ENCODE results near the gene ELK3.

GRCh38 chr12:96190413-96191108 lies 3.6 kb upstream of the ELK3 start:
- TF ChIP-seq CTCF (IDR thresholded peaks at IDR 0.05): no peak
- TF ChIP-seq POLR2A (IDR thresholded peaks at IDR 0.05): no peak

Data from lower leg skin (tissue), 3 donors.